ENCODE results near the gene TRIP11. TPM values are rescaled to one million over a fixed set of nuclear protein-coding genes. Genes with fewer than 3 reads are reported as not detected.

TRIP11 gene
- total and polyA plus RNA-seq, 4 donors = 4.3 to 28.4 (median 16.6) TPM

DNA sequence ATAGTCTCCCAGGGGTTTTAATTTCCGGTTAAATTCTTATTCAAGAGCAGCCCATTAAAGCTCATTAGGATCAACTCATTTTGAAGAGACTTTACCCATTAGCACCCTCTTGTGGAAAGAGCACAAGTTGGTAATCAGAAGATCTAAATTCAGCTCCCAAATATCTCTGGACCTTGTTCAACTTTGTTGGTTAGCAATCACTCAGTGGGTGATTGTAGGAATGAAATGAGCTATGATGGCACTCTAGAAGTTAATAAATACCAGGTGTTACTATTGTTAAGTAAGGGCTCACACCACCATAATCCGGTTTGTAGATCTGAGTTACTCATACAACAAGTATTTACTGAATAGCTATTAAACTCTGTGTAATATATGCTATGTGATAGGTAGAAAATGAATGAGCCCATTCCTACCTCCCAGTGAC lies 42.9 kb downstream of the TRIP11 start:
- no peaks in the 10 kb centered on the region for H3K9me3 ChIP-seq (ENCODE audit: control insufficient read depth in 4 of 4, low read length in 3 of 4)
- 58% methylated on average over 2 of the region's 2 CpGs for WGBS
- no peak overlapping the region for H3K4me3 ChIP-seq (ENCODE audit: low read depth in 1 of 3, low read length in 3 of 3)
- H3K4me1 ChIP-seq (ENCODE audit: control insufficient read depth in 4 of 4, insufficient read depth in 4 of 4, low read length in 3 of 4) = peaks cover 0 to 3% (median 0%) of the 10 kb centered on the region in 4 donors
- peak overlapping the region in 1 of 2 donors; percentile 24 for H3K27ac ChIP-seq (ENCODE audit: low read depth in 1 of 2, low read length in 2 of 2)
- H3K9ac ChIP-seq (ENCODE audit: low read depth in 1 of 2, low read length in 2 of 2) = no peak overlapping the region
- TF ChIP-seq TAF1 (conservative IDR thresholded peaks at IDR 0.05) (no peak), FOXA1 (IDR thresholded peaks at IDR 0.05) (no peak), NR2F2 (IDR thresholded peaks at IDR 0.05) (no peak), SP1 (IDR thresholded peaks at IDR 0.05) (no peak), JUND (IDR thresholded peaks at IDR 0.05) (no peak), HNF4A (conservative IDR thresholded peaks at IDR 0.05) (peak in 1 of 2 donors; percentile 15), HNF4G (IDR thresholded peaks at IDR 0.05) (no peak), EGR1 (IDR thresholded peaks at IDR 0.05; ENCODE audit: low read depth in 2 of 2) (no peak), GABPA (IDR thresholded peaks at IDR 0.05 in 1 of 2, conservative IDR thresholded peaks at IDR 0.05 in 1 of 2) (no peak), FOXA2 (IDR thresholded peaks at IDR 0.05) (no peak), RXRA (IDR thresholded peaks at IDR 0.05) (no peak), RAD21 (IDR thresholded peaks at IDR 0.05) (peak; percentile 70 to 78), YY1 (IDR thresholded peaks at IDR 0.05) (no peak)
- TF ChIP-seq, protein P1, sequence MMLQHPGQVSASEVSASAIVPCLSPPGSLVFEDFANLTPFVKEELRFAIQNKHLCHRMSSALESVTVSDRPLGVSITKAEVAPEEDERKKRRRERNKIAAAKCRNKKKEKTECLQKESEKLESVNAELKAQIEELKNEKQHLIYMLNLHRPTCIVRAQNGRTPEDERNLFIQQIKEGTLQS (IDR thresholded peaks at IDR 0.05) = no peak
- TF ChIP-seq, protein P2, sequence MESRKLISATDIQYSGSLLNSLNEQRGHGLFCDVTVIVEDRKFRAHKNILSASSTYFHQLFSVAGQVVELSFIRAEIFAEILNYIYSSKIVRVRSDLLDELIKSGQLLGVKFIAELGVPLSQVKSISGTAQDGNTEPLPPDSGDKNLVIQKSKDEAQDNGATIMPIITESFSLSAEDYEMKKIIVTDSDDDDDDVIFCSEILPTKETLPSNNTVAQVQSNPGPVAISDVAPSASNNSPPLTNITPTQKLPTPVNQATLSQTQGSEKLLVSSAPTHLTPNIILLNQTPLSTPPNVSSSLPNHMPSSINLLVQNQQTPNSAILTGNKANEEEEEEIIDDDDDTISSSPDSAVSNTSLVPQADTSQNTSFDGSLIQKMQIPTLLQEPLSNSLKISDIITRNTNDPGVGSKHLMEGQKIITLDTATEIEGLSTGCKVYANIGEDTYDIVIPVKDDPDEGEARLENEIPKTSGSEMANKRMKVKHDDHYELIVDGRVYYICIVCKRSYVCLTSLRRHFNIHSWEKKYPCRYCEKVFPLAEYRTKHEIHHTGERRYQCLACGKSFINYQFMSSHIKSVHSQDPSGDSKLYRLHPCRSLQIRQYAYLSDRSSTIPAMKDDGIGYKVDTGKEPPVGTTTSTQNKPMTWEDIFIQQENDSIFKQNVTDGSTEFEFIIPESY (IDR thresholded peaks at IDR 0.05) = no peak
- TF ChIP-seq, protein P3, sequence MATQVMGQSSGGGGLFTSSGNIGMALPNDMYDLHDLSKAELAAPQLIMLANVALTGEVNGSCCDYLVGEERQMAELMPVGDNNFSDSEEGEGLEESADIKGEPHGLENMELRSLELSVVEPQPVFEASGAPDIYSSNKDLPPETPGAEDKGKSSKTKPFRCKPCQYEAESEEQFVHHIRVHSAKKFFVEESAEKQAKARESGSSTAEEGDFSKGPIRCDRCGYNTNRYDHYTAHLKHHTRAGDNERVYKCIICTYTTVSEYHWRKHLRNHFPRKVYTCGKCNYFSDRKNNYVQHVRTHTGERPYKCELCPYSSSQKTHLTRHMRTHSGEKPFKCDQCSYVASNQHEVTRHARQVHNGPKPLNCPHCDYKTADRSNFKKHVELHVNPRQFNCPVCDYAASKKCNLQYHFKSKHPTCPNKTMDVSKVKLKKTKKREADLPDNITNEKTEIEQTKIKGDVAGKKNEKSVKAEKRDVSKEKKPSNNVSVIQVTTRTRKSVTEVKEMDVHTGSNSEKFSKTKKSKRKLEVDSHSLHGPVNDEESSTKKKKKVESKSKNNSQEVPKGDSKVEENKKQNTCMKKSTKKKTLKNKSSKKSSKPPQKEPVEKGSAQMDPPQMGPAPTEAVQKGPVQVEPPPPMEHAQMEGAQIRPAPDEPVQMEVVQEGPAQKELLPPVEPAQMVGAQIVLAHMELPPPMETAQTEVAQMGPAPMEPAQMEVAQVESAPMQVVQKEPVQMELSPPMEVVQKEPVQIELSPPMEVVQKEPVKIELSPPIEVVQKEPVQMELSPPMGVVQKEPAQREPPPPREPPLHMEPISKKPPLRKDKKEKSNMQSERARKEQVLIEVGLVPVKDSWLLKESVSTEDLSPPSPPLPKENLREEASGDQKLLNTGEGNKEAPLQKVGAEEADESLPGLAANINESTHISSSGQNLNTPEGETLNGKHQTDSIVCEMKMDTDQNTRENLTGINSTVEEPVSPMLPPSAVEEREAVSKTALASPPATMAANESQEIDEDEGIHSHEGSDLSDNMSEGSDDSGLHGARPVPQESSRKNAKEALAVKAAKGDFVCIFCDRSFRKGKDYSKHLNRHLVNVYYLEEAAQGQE (IDR thresholded peaks at IDR 0.05) = no peak
- TF ChIP-seq, protein P4, sequence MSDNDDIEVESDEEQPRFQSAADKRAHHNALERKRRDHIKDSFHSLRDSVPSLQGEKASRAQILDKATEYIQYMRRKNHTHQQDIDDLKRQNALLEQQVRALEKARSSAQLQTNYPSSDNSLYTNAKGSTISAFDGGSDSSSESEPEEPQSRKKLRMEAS (IDR thresholded peaks at IDR 0.05) = no peak
- TF ChIP-seq, protein P5, sequence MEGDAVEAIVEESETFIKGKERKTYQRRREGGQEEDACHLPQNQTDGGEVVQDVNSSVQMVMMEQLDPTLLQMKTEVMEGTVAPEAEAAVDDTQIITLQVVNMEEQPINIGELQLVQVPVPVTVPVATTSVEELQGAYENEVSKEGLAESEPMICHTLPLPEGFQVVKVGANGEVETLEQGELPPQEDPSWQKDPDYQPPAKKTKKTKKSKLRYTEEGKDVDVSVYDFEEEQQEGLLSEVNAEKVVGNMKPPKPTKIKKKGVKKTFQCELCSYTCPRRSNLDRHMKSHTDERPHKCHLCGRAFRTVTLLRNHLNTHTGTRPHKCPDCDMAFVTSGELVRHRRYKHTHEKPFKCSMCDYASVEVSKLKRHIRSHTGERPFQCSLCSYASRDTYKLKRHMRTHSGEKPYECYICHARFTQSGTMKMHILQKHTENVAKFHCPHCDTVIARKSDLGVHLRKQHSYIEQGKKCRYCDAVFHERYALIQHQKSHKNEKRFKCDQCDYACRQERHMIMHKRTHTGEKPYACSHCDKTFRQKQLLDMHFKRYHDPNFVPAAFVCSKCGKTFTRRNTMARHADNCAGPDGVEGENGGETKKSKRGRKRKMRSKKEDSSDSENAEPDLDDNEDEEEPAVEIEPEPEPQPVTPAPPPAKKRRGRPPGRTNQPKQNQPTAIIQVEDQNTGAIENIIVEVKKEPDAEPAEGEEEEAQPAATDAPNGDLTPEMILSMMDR (IDR thresholded peaks at IDR 0.05; ENCODE audit: low read depth, low read length, missing input control) = peak; percentile 44
- H3K36me3 ChIP-seq (ENCODE audit: control insufficient read depth in 4 of 4, insufficient read depth in 3 of 4, low read depth in 1 of 4, low read length in 3 of 4) = peaks cover 0 to 26% (median 23%) of the 10 kb centered on the region in 4 donors
- no peaks in the 10 kb centered on the region for H3K27me3 ChIP-seq (ENCODE audit: control insufficient read depth in 4 of 4, insufficient read depth in 4 of 4, low read length in 3 of 4)
- no peak for DNase-seq (ENCODE audit: low spot score)

Measured in liver (tissue), 9 donors.